IPS-18a (cell line): ENCODE results near the gene ITIH6.
"Not testable (repeated sequence)": the region's sequence is repeated elsewhere in the genome, so short reads cannot be mapped to it uniquely, and the experiment has no call there.

Experiments used
- H3K27ac ChIP-seq: one replicate; pipeline ENCODE4 v1.5.1; 2013; ENCODE audit warnings: low read length
- H3K27me3 ChIP-seq: one replicate; pipeline ENCODE4 v1.6.1; 2013; ENCODE audit warnings: mild to moderate bottlenecking, low read length; ENCODE audit not compliant: control insufficient read depth, insufficient read depth
- H3K36me3 ChIP-seq: one replicate; pipeline ENCODE4 v1.6.1; 2013; ENCODE audit warnings: low read depth, low read length; ENCODE audit not compliant: control insufficient read depth
- H3K4me1 ChIP-seq: one replicate; pipeline ENCODE4 v1.6.1; 2013; ENCODE audit warnings: low read depth, low read length; ENCODE audit not compliant: control insufficient read depth
- H3K4me3 ChIP-seq: one replicate; pipeline ENCODE4 v1.5.1; 2013; ENCODE audit warnings: low read length
- H3K9ac ChIP-seq: one replicate; pipeline ENCODE4 v1.6.1; 2013; ENCODE audit warnings: mild to moderate bottlenecking, low read length, moderate library complexity
- H3K9me3 ChIP-seq: one replicate; pipeline ENCODE4 v1.6.1; 2013; ENCODE audit warnings: low read depth, low read length; ENCODE audit not compliant: control insufficient read depth

Gene ITIH6

GRCh38 chrX:54754854-54755253 lies 43.2 kb downstream of the ITIH6 start:
- no peaks in the 10 kb centered on the region for H3K36me3 ChIP-seq
- no peak overlapping the region for H3K4me3 ChIP-seq
- H3K9ac ChIP-seq: no peak overlapping the region
- peaks cover 11% of the 10 kb centered on the region for H3K4me1 ChIP-seq
- H3K9me3 ChIP-seq: peaks cover 20% of the 10 kb centered on the region
- no peaks in the 10 kb centered on the region for H3K27me3 ChIP-seq
- H3K27ac ChIP-seq: no peak overlapping the region

GRCh38 chrX:54748626-54749025 lies 49.4 kb downstream of the ITIH6 start:
- Histone ChIP-seq H3K9me3 (peaks cover 11% of the 10 kb centered on the region), H3K27ac (no peak overlapping the region), H3K36me3 (no peaks in the 10 kb centered on the region), H3K27me3 (no peaks in the 10 kb centered on the region), H3K9ac (no peak overlapping the region), H3K4me3 (no peak overlapping the region), H3K4me1 (no peaks in the 10 kb centered on the region)

- Histone ChIP-seq H3K9ac (no peak overlapping the region), H3K27me3 (no peaks in the 10 kb centered on the region)
These were observed 50.2 kb downstream of the ITIH6 start for GRCh38 chrX:54747733-54748393.

GRCh38 chrX:54746928-54747327 lies 51.1 kb downstream of the ITIH6 start:
- Histone ChIP-seq H3K4me3 (no peak overlapping the region), H3K4me1 (no peaks in the 10 kb centered on the region), H3K27me3 (no peaks in the 10 kb centered on the region), H3K9me3 (peaks cover 18% of the 10 kb centered on the region), H3K9ac (no peak overlapping the region), H3K27ac (no peak overlapping the region), H3K36me3 (no peaks in the 10 kb centered on the region)

More at GRCh38 chrX:54747733-54748393, 50.2 kb downstream of the ITIH6 start:
- no peaks in the 10 kb centered on the region for H3K36me3 ChIP-seq
- no peak overlapping the region for H3K27ac ChIP-seq
- no peak overlapping the region for H3K4me3 ChIP-seq
- peaks cover 16% of the 10 kb centered on the region for H3K9me3 ChIP-seq
- no peaks in the 10 kb centered on the region for H3K4me1 ChIP-seq

GRCh38 chrX:54745676-54746075 lies 52.4 kb downstream of the ITIH6 start:
- peaks cover 18% of the 10 kb centered on the region for H3K9me3 ChIP-seq
- no peaks in the 10 kb centered on the region for H3K4me1 ChIP-seq
- no peaks in the 10 kb centered on the region for H3K36me3 ChIP-seq
- no peak overlapping the region for H3K4me3 ChIP-seq
- no peaks in the 10 kb centered on the region for H3K27me3 ChIP-seq
- no peak overlapping the region for H3K9ac ChIP-seq
- no peak overlapping the region for H3K27ac ChIP-seq

GRCh38 chrX:54738567-54738966 lies 59.5 kb downstream of the ITIH6 start:
- not testable (repeated sequence) for H3K4me1 ChIP-seq, H3K36me3 ChIP-seq, H3K4me3 ChIP-seq, H3K9ac ChIP-seq, H3K27ac ChIP-seq, H3K27me3 ChIP-seq
- peaks cover 13% of the 10 kb centered on the region for H3K9me3 ChIP-seq

- H3K9me3 ChIP-seq, H3K27ac ChIP-seq, H3K27me3 ChIP-seq, H3K36me3 ChIP-seq, H3K4me1 ChIP-seq, H3K9ac ChIP-seq, H3K4me3 ChIP-seq: not testable (repeated sequence)
These were observed 61.6 kb downstream of the ITIH6 start for GRCh38 chrX:54736298-54736942.

GRCh38 chrX:54721424-54721823 lies 76.6 kb downstream of the ITIH6 start:
- Histone ChIP-seq H3K27ac (no peak overlapping the region), H3K27me3 (no peaks in the 10 kb centered on the region)

GRCh38 chrX:54715621-54716020 lies 82.4 kb downstream of the ITIH6 start:
- Histone ChIP-seq H3K27me3 (no peaks in the 10 kb centered on the region), H3K4me3 (no peak overlapping the region), H3K36me3 (no peaks in the 10 kb centered on the region), H3K9me3 (peaks cover 21% of the 10 kb centered on the region), H3K27ac (no peak overlapping the region), H3K4me1 (no peaks in the 10 kb centered on the region), H3K9ac (no peak overlapping the region)

More at GRCh38 chrX:54721424-54721823, 76.6 kb downstream of the ITIH6 start:
- H3K9ac ChIP-seq: no peak overlapping the region
- H3K9me3 ChIP-seq: peaks cover 6% of the 10 kb centered on the region
- no peaks in the 10 kb centered on the region for H3K36me3 ChIP-seq
- H3K4me1 ChIP-seq: no peaks in the 10 kb centered on the region
- H3K4me3 ChIP-seq: no peak overlapping the region

- H3K36me3 ChIP-seq: no peaks in the 10 kb centered on the region
- H3K9ac ChIP-seq: no peak overlapping the region
- no peak overlapping the region for H3K27ac ChIP-seq
- H3K9me3 ChIP-seq: peaks cover 21% of the 10 kb centered on the region
- no peaks in the 10 kb centered on the region for H3K4me1 ChIP-seq
- H3K27me3 ChIP-seq: no peaks in the 10 kb centered on the region
- H3K4me3 ChIP-seq: no peak overlapping the region
These were observed 83.6 kb downstream of the ITIH6 start for GRCh38 chrX:54714424-54714823.

- H3K27ac ChIP-seq: no peak overlapping the region
- no peak overlapping the region for H3K9ac ChIP-seq
- no peaks in the 10 kb centered on the region for H3K4me1 ChIP-seq
- peaks cover 23% of the 10 kb centered on the region for H3K9me3 ChIP-seq
- H3K27me3 ChIP-seq: no peaks in the 10 kb centered on the region
- no peaks in the 10 kb centered on the region for H3K36me3 ChIP-seq
- H3K4me3 ChIP-seq: no peak overlapping the region
These were observed 86.3 kb downstream of the ITIH6 start for GRCh38 chrX:54711735-54712134.

GRCh38 chrX:54710920-54711319 lies 87.1 kb downstream of the ITIH6 start:
- H3K4me1 ChIP-seq: no peaks in the 10 kb centered on the region
- H3K27me3 ChIP-seq: no peaks in the 10 kb centered on the region
- no peak overlapping the region for H3K4me3 ChIP-seq
- peaks cover 23% of the 10 kb centered on the region for H3K9me3 ChIP-seq
- H3K27ac ChIP-seq: no peak overlapping the region
- no peak overlapping the region for H3K9ac ChIP-seq
- H3K36me3 ChIP-seq: no peaks in the 10 kb centered on the region
